ENCODE measurements around the gene NFKBIL1. TPM values are rescaled to one million over a fixed set of nuclear protein-coding genes. Genes with fewer than 3 reads are reported as not detected.

Gene NFKBIL1
- total and polyA plus RNA-seq, 9 of the 15 experiments (the other 6 are each of a cell fraction or from before 2014, with no cell fraction given): 0.49 to 33.1 (median 7.6) TPM

DNA sequence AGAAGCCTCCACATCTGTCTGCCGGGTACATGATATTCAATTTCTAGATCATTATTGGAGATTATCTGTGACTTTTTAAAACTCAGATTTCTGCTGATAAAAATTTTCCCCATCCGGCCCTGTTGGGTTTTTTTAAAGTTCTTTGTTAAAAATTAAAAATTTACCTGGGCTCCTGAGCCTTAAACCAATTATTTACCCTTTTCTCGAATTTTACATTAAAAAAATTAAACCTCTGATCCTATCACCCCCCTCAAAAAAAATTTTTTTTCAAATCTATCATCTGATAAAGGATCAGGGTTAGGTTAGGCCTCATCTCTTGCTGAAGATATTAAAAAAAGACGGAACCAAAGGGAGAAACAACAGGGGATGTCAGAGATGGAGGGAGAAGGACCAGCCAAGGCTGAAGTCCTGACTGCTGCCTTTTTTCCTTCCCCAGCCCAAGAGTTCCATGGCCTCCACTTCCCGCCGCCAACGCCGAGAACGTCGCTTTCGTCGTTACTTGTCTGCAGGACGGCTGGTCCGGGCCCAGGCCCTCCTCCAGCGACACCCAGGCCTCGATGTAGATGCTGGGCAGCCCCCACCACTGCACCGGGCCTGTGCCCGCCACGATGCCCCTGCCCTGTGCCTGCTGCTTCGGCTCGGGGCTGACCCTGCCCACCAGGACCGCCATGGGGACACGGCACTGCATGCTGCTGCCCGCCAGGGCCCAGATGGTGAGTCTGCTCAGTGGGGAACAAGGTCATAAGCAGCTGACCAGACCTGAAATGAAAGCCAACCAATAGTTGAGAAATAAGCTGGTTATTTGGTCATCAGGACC is 527 bp downstream of the NFKBIL1 start (continued):
- no peak for TF ChIP-seq TAF1 (IDR thresholded peaks at IDR 0.05; ENCODE audit: control insufficient read depth, extremely low read depth, insufficient read depth, low read length, severe bottlenecking)
- TF ChIP-seq ZNF764 (CRISPR knock-in tag; IDR thresholded peaks at IDR 0.05; ENCODE audit: low read depth): no peak
- TF ChIP-seq FOXM1 (IDR thresholded peaks at IDR 0.05; ENCODE audit: low read depth): 0 out of 2 replicates have a peak, but pooled peaks have one; percentile 3
- peak; percentile 56; the same call in 1 of the 2 replicates for TF ChIP-seq FOXM1 (CRISPR knock-in tag; IDR thresholded peaks at IDR 0.05; ENCODE audit: low read depth)
- no peak for TF ChIP-seq ZNF76 (CRISPR knock-in tag; IDR thresholded peaks at IDR 0.05; ENCODE audit: borderline replicate concordance)
- TF ChIP-seq FOXK2 (conservative IDR thresholded peaks at IDR 0.05 in 1 of 2, IDR thresholded peaks at IDR 0.05 in 1 of 2; ENCODE audit: low read depth in 2 of 2): no peak
- no peak for TF ChIP-seq MEF2A (IDR thresholded peaks at IDR 0.05; ENCODE audit: control insufficient read depth, low read depth, low read length)
- TF ChIP-seq HLTF (IDR thresholded peaks at IDR 0.05): no peak
- TF ChIP-seq TARDBP (IDR thresholded peaks at IDR 0.05): no peak
- no peak for TF ChIP-seq ZBTB8A (IDR thresholded peaks at IDR 0.05; ENCODE audit: partially characterized antibody)
- no peak for TF ChIP-seq SAP30 (IDR thresholded peaks at IDR 0.05; ENCODE audit: borderline replicate concordance, insufficient read depth, low read depth, low read length, poor library complexity, severe bottlenecking)
- no peak for TF ChIP-seq ZNF707 (CRISPR knock-in tag; conservative IDR thresholded peaks at IDR 0.05)
- TF ChIP-seq MTA1 (IDR thresholded peaks at IDR 0.05; ENCODE audit: borderline replicate concordance): no peak
- no peak for TF ChIP-seq TRIM25 (IDR thresholded peaks at IDR 0.05; ENCODE audit: borderline replicate concordance)
- TF ChIP-seq DLX4 (CRISPR knock-in tag; IDR thresholded peaks at IDR 0.05): no peak
- no peak; the same call in 1 of the 2 replicates for TF ChIP-seq SMARCA4 (IDR thresholded peaks at IDR 0.05)
- TF ChIP-seq ZNF644 (tag; IDR thresholded peaks at IDR 0.05; ENCODE audit: low read depth): 0 out of 2 replicates have a peak, but pooled peaks have one; percentile 70
- no peak for TF ChIP-seq BCOR (IDR thresholded peaks at IDR 0.05)
- TF ChIP-seq ZNF134 (CRISPR knock-in tag; conservative IDR thresholded peaks at IDR 0.05): no peak
- TF ChIP-seq CBFB (CRISPR knock-in tag; IDR thresholded peaks at IDR 0.05): peak; percentile 89
- TF ChIP-seq, protein P1, sequence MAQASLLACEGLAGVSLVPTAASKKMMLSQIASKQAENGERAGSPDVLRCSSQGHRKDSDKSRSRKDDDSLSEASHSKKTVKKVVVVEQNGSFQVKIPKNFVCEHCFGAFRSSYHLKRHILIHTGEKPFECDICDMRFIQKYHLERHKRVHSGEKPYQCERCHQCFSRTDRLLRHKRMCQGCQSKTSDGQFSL (CRISPR knock-in tag; IDR thresholded peaks at IDR 0.05): no peak
- TF ChIP-seq, protein P1 (tag; IDR thresholded peaks at IDR 0.05): peak in 1 of 2 experiments; percentile 84; a peak in 1 of 4 replicates
- TF ChIP-seq NKRF (IDR thresholded peaks at IDR 0.05; ENCODE audit: borderline replicate concordance): peak; percentile 52; the same call in 1 of the 2 replicates
